ENCODE data around the gene EPN2.

The EPN2 gene

DNA sequence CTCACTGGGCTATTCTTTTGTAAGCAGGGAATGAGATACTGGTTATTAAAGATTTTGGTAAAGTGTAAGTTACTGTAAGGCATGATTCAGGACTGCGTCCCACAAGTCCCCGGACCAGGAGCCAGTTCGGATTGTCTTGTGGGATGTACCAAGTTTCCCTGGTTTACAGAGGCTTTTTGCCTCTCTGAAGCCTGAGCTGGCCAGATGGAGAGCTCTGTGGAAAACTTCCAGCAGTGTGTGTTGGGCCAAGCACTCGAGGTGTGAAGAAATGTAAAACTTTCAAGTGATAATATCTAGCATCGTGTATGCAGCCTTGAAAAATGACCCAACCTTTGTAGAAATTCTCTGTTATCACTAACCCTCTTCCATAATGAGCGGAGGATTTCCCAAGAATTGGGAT lies 2.4 kb downstream of the EPN2 start:
- no peak for DNase-seq (ENCODE audit: low read depth)

DNA sequence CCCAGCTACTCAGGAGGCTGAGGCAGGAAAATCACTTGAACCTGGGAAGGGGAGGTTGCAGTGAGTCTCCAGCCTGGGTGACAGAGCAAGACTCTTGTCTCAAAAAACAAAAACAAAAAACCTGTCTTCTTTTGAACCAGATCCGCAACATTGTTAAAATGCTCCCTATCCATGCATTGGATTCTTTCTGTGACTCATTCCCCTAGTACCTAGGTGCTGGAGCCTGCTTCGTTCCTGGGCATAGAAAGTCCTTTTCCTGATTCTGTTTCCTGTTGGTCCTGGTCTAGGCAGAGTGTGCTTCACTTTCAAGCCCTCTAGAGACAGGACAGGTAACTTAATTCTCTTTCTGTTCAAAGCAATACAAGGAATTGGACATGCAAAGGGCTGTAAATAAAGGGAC lies 5.2 kb downstream of the EPN2 start:
- no peak for DNase-seq (ENCODE audit: low read depth)

DNA sequence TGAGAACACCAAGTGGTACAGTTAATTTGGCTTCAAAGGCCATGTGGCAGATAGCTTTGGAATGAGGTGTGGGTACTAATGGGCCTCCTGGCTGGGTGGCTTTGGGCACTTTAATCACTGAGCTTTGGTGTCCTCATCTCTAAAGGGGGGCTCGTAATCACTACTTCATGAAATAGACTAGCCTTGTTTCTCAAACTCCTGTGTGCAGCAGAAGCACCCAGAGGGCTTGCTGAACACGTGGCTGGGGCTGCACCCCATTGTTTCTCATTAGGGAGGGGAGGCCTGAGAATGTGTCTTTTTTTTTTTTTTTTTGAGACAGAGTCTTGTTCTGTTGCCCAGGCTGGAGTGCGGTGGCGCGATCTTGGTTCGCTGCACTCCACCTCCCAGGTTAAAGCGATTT lies 5.8 kb downstream of the EPN2 start:
- no peak for DNase-seq (ENCODE audit: low read depth)

DNA sequence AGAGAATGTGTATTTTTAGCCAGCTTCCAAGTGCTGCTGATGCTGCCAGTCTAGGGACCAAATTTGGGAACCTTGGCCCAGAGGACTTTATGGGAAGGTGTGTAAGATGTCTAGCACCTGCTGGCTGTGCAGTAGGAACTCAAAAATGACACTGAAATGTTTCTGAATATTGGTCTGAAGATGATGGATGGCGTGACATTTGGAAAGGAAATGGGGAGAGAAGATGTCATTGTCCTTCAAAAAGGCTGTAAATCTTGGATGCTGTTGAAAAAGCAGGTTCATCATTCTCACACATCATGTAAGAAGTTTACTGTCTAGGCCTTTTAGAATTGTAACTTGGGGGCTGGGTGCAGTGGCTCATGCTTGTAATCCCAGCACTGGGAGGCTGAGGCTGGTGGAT lies 6.7 kb downstream of the EPN2 start:
- no peak for DNase-seq (ENCODE audit: low read depth)

DNA sequence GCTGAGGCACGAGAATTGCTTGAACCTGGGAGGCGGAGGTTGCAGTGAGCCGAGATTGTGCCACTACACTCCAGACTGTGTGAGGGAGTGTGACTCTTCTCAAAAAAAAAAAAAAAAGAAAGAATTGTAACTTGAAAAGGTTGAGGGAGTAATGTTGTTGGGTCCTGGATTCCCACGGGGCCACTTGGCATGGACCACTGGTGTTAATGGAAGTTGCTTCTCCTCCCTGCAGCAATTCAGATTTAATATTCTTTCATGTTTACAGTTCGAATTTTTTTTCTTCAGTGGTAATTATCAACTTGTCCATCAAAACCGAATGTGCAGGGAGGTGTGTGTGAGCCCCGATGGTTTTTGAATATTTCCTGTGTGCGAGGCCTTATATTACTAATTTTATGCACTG lies 7.2 kb downstream of the EPN2 start:
- no peak for DNase-seq (ENCODE audit: low read depth)

DNA sequence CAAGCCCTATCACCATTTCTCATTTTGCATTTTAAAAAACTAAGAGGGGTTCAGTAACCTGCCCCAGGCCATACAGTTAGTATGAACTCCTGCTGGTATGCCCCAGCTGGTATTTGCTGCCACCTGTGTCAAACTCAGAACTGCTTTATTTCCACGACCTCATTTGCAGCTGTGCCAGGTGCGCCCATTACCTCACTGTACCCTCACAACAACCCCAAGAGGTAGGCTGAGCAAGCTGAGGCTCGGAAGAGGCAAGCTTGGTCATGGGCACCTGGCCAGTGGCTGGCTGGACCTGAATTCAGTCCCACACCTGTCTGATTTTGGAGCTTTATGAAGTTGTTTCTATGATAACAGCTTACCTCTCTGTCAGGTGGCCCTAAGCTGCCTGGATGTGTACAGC lies 7.6 kb downstream of the EPN2 start:
- DNase-seq (ENCODE audit: low read depth): no peak

DNA sequence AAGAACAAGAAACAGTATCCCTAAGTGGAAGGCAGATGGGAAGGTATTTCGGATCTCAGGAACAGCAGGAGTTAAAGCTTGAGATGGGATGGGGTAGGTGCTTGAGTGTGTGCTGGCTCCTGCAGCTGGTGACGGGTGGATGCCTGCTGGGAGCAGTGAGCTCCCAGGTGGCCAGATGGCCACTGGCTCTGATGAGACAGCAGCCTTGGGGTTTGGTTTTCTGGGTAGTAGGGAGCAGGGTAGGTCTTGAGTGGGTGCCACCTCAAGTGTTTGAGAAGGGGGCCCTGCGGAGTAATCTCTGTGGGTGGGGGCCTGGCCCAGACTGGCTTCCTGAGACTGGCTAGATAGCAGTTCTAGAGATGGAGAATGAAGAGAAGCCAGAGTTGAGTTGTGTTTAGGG lies 10.3 kb downstream of the EPN2 start:
- no peak for DNase-seq (ENCODE audit: low read depth)

DNA sequence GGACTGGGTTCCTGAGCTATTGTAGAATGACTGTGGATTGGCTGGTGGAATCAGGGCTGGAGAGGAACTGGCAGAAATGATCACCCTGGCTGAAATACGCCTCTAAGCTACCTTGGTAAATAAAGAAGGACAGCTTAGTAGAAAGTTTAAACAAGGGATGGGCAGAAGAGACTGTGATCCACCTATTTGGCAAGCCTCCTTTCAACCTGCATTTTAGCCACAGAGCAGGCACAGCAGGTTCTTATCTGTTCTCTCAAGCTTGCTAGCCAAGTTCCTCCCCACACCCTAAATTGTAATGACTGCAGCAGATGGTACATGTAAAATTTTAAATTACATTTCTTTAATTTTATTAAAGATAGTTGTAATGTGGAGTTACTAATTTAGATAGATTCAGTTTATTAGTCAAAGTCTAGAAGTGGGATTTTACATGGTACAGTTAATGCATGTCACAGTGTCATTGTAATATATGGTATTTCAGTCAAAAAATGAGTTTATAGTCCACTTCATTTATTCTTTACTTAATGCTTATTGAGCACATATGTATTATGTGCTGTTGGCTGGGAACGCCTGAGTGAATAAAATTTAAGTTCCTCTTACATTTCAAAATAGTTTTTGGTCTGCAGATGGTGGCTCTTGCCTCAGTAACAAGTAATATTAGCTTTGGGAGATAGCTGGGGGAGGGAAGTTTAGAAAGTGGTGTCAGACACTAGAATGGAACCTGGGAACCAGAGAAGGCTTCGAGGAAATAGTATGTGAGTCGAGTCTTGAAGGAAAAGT lies 11.2 kb downstream of the EPN2 start:
- no peak for DNase-seq (ENCODE audit: low read depth)

DNA sequence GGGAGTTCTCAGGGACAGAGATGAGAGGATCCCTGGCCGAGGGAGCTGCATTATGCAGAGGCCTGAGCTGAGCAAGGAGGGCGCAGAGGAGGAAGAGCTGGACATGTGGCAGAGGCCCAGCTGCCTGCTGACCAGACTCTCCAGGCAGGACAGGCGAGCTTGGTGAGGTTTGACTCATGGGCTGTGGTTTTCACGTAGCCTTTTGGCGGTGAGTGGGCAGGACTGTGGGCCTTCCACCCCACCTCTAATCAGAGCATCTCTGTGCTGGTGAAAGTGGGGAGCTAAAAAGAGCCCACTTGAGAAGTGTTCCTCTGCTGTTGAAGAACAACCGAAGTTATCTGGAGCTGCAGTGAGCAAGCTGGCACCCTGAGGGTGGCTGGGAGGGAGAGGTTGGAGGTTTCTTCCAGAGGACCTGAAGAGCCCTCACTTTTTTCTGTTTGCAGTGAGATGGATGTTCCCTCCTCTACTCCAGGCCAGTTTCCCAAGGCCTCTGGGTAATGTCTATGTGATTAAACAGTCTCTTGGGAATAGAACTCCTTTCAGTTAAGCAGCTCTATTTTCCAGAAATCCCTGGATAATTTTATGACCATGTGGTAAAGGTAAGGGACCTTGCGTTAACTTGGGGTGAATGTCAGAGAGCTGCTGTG lies 11.9 kb downstream of the EPN2 start:
- no peak for DNase-seq (ENCODE audit: low read depth)

DNA sequence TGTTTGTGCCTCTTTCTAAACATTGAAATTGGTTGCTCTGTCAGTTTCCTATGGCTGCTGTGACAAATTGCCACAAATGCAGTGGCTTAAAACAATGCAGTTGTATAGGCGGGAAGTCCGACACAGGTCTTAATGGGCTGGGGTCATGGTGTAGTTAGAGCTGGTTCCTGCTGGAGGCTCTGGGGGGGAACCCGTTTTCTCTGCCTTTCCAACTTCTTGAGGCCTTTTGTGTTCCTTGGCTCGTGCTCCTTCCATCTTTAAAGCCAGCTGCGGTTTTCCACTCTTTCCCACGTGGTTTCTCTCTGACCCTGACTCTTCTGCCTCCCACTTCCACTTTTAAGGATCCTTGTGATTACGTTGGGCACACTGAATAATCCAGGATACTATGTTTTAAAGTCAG lies 12.5 kb downstream of the EPN2 start:
- no peak for DNase-seq (ENCODE audit: low read depth)

DNA sequence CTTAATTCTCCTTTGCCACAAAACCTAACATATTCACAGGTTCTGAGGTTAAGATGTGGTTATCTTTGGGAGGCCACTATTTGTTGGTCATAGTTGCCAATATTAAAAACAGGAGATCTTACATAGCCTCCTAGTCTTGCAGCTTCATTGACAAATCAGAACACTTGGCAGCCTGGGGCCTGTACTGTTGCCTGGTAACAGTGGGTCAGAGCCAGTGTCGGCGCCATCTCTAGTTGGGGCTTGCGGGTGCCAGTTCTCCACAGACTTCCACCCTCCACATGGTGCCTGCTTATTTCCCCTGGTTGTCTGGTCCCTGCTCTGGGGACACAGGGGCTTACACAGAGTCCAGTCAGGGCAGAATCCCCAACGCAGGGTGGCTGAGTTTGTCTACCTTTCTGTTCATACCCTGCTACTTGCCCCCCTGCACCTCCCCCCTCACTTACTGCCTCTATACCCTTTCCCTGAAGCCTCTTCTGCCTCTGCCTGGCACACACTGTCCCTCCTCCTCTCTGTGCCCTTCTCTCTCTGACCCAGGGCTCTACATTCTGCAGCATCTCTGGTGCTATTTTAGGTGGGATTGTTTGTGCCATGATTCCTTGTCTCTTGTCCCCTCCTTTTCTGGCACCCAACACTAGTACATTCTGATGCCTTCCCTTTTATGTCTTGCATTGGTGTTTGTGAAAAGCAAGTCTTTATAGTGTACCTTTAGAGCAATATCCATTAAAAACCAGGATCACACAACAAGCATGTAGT lies 13.4 kb downstream of the EPN2 start:
- no peak for DNase-seq (ENCODE audit: low read depth)

DNA sequence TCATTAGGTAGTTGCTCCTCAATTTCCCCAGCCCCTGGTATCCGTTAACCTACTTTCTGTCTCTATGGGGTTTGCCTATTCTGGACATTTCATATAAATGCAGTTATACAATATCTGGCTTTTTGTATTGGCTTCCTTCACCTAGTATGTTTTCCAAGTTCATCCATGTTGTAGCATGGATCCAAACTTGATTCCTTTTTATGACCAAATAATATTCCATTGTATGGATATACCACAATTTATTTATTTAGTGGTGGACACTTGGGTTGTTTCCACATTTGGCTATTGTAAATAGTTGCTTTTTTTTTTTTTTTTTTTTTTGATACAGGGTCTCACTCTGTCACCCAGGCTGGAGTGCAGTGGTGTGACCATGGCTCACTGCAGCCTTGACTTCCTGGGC lies 15.9 kb downstream of the EPN2 start:
- DNase-seq (ENCODE audit: low read depth): no peak

DNA sequence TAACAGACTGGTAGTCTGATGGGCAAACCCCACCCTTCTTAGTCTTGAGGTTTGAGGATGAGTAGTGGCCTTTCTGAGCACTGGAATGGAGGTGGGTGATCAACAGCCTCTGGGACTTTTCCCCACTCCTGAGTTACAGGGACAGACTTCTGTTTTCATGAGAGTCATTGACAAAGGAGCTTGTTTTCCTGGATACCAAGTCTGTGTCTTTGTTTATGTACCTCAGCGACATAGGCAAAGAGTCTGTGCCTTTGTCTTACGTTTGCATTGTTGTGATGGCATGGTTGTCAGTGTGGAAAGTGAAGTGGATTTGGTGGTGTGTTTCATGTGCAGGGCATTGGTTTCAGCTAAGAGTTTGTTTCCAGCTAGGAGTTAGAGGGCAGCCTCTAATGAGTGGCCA lies 17.5 kb downstream of the EPN2 start:
- DNase-seq (ENCODE audit: low read depth): no peak

DNA sequence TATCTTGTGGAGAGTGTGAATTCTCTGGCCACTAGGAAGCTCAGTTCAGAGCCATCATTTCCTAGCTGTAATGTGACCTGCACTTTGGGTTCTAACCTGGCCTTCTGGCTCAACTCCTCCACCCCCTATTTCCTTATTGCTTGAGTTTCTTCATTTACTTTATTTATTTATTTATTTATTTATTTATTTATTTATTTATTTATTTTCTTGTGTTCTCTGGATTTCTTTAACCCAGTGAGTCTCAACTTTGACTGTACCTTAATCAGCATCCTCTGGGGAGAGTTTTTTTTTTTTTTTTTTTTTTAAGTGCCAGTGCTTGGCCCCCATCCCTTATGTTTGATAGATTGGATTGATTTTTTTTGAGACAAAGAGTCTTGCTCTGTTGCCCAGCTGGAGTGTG lies 18.1 kb downstream of the EPN2 start:
- DNase-seq (ENCODE audit: low read depth): no peak

DNA sequence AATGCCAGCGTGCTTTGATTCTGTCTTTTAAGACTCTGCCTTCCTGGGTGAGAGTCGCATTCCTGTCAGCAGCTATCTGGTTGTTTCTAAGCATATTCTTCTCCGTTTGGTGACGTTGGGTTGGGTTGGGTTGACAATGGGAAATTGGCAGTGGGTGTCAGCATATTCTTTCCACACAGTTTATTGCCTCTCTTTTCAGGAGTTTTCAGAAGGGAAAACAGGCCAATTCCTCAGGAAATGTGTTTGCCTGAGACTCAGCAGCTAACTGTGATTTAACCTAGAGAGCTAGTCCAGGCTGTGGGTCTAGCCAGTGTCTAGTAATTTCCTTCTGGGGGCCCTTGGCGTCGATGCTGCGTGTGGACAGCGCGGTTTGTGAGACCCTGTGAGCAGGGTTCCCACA lies 21.2 kb downstream of the EPN2 start:
- DNase-seq (ENCODE audit: low read depth): no peak

DNA sequence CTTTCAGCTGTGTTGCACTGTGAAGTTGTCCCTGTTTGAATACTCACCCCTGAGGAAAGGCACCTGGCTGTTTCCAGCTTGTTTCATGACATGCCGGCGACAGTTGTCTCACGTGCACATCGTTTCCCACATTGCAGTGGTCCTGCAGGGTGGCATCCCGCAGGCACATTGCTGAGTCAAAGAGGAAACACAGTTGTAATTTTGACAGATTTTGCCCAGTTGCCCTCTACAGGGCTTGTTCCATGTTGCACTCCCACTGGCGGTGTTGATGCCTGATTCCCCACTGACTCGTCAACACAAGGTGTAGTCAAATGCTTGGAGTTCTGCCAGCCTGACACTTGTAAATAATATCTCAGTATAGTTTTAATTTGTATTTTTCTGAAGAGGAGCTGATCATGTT lies 23.8 kb downstream of the EPN2 start:
- no peak for DNase-seq (ENCODE audit: low read depth)

DNA sequence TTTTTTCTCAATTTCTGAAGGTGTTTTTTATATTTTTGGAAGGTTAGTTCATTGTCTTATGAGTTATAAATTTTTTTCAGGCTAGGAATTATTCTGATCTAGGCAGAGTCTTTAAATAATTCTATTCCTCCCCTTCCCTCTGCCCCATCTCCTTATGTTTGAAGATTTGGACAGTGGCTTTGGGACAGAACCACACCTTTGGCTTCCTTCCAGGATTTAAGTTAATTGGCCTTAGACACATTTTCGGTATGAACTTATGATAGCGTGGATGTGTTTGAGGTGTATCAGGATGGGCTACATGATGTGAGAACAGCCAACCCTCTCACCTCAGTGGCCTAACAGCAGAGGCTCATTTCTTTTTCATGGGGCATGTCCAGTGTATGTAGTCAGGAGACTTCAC lies 24.3 kb downstream of the EPN2 start:
- no peak for DNase-seq (ENCODE audit: low read depth)

DNA sequence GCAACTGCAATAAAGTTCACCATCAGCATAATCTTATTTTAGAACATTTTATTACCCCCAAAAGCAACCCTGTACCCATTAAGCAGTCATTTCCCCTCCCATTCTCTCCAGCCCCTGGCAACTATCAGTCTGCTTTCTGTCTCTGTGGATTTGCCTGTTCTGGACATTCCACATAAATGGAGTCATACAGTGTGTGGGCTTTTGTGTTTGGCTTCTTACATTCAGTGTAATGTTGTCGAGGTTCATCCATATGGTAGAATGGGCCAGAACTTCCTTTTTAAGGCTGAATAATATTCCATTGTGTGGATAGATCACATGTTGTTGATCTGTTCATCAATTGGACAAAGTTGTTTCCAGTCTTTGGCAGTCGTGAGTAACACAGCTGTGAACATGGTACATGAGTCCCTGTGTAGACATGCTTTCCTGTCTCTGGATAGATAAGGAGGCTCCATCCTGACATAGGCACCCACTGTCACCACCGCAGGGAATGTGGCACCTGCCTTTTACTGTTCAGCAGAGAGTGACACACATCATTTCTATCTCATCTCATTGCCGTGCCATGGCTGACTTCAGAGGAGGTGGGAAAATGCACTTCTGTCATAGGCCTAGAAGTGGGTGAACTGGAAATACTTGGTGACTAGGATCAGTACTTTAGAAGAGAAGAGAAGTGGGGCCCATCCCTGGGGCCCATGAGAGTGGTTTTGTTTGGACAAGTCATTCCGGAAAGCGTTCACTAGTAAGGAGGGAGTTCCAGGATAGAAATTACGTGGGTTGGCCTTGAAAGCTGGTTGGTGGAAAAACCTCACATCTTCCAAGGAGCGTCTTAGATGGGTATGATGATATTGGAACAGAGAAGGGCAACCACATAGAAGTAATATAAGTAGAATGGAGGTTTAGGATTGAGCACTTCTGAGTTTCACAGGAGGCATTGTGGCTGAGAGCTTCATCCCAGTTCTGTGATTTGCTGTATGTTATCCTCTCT lies 25.8 kb downstream of the EPN2 start:
- DNase-seq (ENCODE audit: low read depth): no peak

DNA sequence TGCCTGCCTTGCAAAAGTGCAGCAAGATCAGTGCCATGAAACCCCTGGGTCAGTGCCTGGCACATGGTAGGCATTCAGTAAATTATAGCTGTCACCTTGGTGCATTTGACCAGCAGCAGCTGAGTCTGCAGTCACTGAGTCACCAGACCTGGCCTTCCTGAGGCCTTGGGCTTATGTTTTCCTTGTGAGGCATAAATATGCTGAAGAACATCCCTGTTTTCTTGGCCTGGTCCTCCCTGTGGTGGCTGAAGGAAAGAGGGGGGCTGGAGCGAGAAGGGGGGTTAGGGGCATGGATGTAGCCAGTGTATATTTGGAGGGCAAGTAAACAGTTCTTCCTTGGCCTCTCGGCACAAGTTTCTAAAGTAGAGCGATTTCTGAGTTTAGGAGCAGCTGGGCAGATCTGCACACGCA lies 26.5 kb downstream of the EPN2 start:
- DNase-seq (ENCODE audit: low read depth): no peak

DNA sequence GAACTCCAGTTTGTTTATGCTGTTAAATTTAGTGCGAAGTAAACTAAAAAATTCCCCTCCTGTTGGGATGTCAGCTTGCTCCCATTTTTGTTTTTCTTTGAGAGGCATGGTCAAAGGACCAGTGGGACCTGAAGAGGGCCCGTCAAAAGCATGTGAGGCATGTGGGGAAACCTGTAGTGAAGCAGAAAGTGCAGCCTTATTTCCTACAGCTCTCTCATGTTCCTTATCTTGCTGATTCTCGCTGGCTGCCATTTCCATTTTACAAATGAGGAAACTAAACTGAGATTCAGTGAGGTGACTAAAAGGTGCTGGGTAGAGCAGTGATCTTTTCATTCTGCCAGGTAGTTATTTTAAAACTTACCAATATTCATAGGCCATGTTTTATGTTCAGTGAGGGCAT lies 27.1 kb downstream of the EPN2 start:
- no peak for DNase-seq (ENCODE audit: low read depth)

DNA sequence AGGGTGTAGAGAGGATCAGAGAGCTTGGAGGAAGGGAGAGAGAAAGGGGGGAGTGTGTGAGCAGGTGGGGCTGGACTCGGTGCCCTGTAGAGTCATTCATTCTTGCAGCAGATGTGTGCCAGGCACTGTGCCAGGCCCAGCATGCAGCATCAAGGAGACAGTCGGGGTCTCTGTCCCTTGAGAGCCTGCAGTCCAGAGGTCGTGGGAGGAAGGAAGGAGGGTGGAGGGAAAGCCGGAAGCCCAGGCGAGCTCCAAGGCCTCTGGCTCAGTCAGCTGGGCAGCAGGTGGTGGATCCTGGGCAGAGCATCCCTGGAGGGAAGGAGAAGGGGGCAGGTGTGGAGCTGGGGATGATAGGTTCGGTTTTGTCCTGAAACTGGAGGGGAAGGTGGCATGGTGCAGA lies 27.5 kb downstream of the EPN2 start:
- DNase-seq (ENCODE audit: low read depth): no peak

DNA sequence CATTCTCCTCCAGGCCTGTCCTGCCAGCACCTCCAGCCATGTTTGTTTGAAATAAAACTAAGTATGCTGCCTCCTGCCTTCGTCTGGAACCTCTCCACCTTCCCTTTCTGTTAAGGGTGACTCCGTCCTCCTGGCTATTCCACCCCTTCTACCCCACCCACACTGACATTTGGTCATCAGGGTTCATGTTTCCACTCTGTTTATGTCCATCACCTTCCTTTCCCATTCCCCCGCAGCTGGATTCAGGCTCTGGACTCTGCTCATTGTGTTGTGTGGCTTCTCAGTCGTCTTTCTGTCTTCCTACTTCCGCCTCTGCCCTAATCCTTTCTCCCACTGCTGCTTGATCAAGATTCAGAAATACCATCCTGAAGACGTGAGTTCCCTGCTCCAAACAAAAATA lies 28.6 kb downstream of the EPN2 start:
- DNase-seq (ENCODE audit: low read depth): no peak

Measured in activated T-cell treated with anti-CD3 and anti-CD28 coated beads for 24 hours (primary cell).